Measurements from ENCODE around the gene TFIP11. TPM values are rescaled to one million over a fixed set of nuclear protein-coding genes. Genes with fewer than 3 reads are reported as not detected.

Gene TFIP11
- total and polyA plus RNA-seq, 2 of the 8 experiments (the other 6 are each of a cell fraction or from before 2014, with no cell fraction given) = 18.1 to 28.3 TPM

DNA sequence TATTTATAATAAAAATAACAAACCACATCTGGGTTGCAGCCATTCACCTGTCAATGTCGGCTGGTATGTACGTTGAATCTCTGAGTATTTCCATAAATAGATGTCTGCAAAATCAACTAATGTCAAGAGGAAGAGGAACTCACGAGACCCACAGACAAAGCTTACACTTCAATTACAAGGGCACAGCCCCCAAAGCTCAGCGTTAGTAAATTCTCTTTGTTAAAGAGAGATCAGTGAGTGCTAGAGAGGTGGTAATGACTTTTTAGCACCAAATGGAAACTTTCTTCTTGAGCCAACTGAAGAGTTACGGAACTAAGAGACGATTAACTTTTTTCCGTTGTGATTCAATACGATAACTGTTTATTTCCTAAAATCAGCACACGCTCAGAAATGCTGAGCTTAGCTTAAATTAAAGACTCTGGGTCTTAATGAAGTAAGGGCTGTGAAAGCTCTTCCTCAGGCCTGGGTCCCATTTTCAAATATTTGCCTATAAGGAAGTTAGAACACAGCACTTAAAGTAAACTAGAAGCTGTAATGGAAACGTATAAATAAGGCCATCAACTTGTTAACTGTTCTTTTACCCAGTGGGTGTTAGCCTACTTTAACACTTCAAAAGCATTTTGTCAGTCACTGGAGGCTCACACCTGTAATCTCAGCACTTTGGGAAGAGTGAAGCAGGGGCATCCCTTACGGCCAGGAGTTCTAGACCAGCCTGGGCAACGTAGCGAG is 22.8 kb upstream of the TFIP11 start:
- Histone ChIP-seq H2BK15ac (ENCODE audit: low read length) (no peak overlapping the region), H3K4me3 (ENCODE audit: extremely low read depth in 1 of 4, insufficient read depth in 2 of 4, low read depth in 3 of 4, low read length in 4 of 4) (no peak overlapping the region), H4K8ac (ENCODE audit: extremely low read depth, insufficient read depth, low read length) (no peak overlapping the region), H2AK5ac (ENCODE audit: low read depth, low read length) (no peak overlapping the region), H3K79me2 (ENCODE audit: control insufficient read depth in 1 of 2, insufficient read depth in 2 of 2, low read length in 2 of 2) (peaks cover 0 to 6% of the 10 kb centered on the region in 2 experiments; a peak in 1 of 4 replicates), H3K9ac (replicated peaks in 1 of 4; ENCODE audit: extremely low read depth in 1 of 4, low read depth in 3 of 4, low read length in 3 of 4) (no peak overlapping the region), H3K23me2 (ENCODE audit: low read depth, low read length) (no peaks in the 10 kb centered on the region), H3K56ac (replicated peaks; ENCODE audit: insufficient read length, low read depth, low read length) (no peak overlapping the region), H2BK5ac (ENCODE audit: low read depth, low read length) (no peak overlapping the region), H3K79me1 (ENCODE audit: low read depth, low read length) (peaks cover 3% of the 10 kb centered on the region), H2AFZ (ENCODE audit: low read length) (no peak overlapping the region), H3K23ac (ENCODE audit: insufficient read length) (no peak overlapping the region), H3K14ac (ENCODE audit: insufficient read length) (no peak overlapping the region), H2BK20ac (ENCODE audit: low read length) (no peak overlapping the region), H3K27ac (ENCODE audit: low read depth, low read length) (no peak overlapping the region), H3K27me3 (replicated peaks in 1 of 4; ENCODE audit: control insufficient read depth in 3 of 4, extremely low read depth in 1 of 4, insufficient read depth in 3 of 4, low read length in 3 of 4) (no peaks in the 10 kb centered on the region), H3K4me1 (replicated peaks in 1 of 4; ENCODE audit: control insufficient read depth in 3 of 4, insufficient read depth in 4 of 4, low read length in 3 of 4) (no peaks in the 10 kb centered on the region), H2BK12ac (ENCODE audit: low read depth, low read length) (no peak overlapping the region), H2BK120ac (replicated peaks; ENCODE audit: low read depth, low read length) (no peak overlapping the region), H3K18ac (ENCODE audit: extremely low read depth, low read length) (no peak overlapping the region), H4K20me1 (replicated peaks in 1 of 2; ENCODE audit: control insufficient read depth in 1 of 2, insufficient read depth in 2 of 2, low read length in 2 of 2) (peaks cover 7% of the 10 kb centered on the region in 2 experiments), H4K91ac (replicated peaks; ENCODE audit: insufficient read length, low read length) (no peak overlapping the region), H4K5ac (ENCODE audit: insufficient read length, low read depth, low read length) (no peak overlapping the region), H3K4me2 (ENCODE audit: insufficient read depth in 1 of 2, low read depth in 2 of 2, low read length in 2 of 2) (no peak overlapping the region), H3K36me3 (ENCODE audit: control insufficient read depth in 2 of 4, insufficient read depth in 4 of 4, low read length in 3 of 4) (peaks cover 7 to 46% (median 19%) of the 10 kb centered on the region in 4 experiments), H3K9me3 (ENCODE audit: insufficient read depth in 2 of 2, low read depth in 1 of 2, low read length in 1 of 2) (no peaks in the 10 kb centered on the region), H3K4ac (replicated peaks; ENCODE audit: insufficient read length, low read depth, low read length) (no peak overlapping the region)
- POLR2A ChIA-PET (ENCODE audit: partially characterized antibody) = interaction anchor here (0.8 to 2.2 kb wide), 5 partner anchors 9 to 49 kb away, joined by 3 to 7 read pairs (median 4); no protein-coding TSS in a partner anchor
- DNase-seq (ENCODE audit: low read depth in 1 of 2, low spot score in 2 of 2) (no peak), FAIRE-seq (no peak)
- WGBS, 2 experiments (ENCODE audit: extremely low coverage in 1 of 2, insufficient coverage in 1 of 2, insufficient read length in 1 of 2, insufficient replicate concordance in 2 of 2, low coverage in 1 of 2, low lambda C conversion rate in 2 of 2, missing lambda C conversion rate in 1 of 2) = 88% methylated on average over 13 of the region's 13 CpGs; no CpG with 5 or more reads in 1 of the 2 experiments
- CTCF ChIA-PET (ENCODE audit: partially characterized antibody) = interaction anchor here (1.5 kb wide), 1 partner anchor 30 kb away, joined by 3 read pairs; no protein-coding TSS in a partner anchor
- no peak for TF ChIP-seq POLR2AphosphoS5 (IDR thresholded peaks at IDR 0.05; ENCODE audit: low read depth, low read length)
- TF ChIP-seq BCL11A (IDR thresholded peaks at IDR 0.05; ENCODE audit: low read depth in 2 of 2, low read length in 2 of 2) = no peak
- TF ChIP-seq JUN (IDR thresholded peaks at IDR 0.05; ENCODE audit: low read depth, low read length) = no peak
- TF ChIP-seq, protein P1, sequence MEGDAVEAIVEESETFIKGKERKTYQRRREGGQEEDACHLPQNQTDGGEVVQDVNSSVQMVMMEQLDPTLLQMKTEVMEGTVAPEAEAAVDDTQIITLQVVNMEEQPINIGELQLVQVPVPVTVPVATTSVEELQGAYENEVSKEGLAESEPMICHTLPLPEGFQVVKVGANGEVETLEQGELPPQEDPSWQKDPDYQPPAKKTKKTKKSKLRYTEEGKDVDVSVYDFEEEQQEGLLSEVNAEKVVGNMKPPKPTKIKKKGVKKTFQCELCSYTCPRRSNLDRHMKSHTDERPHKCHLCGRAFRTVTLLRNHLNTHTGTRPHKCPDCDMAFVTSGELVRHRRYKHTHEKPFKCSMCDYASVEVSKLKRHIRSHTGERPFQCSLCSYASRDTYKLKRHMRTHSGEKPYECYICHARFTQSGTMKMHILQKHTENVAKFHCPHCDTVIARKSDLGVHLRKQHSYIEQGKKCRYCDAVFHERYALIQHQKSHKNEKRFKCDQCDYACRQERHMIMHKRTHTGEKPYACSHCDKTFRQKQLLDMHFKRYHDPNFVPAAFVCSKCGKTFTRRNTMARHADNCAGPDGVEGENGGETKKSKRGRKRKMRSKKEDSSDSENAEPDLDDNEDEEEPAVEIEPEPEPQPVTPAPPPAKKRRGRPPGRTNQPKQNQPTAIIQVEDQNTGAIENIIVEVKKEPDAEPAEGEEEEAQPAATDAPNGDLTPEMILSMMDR (IDR thresholded peaks at IDR 0.05; ENCODE audit: control extremely low read depth in 1 of 3, insufficient read depth in 1 of 3, low read depth in 1 of 3, low read length in 3 of 3) = no peak
- no peak for TF ChIP-seq KDM1A (IDR thresholded peaks at IDR 0.05; ENCODE audit: borderline replicate concordance, low read length)
- no peak for TF ChIP-seq RFX5 (IDR thresholded peaks at IDR 0.05; ENCODE audit: borderline replicate concordance, low read depth, low read length)
- no peak for TF ChIP-seq HDAC6 (IDR thresholded peaks at IDR 0.05; ENCODE audit: low read depth, low read length)
- TF ChIP-seq TAF7 (optimal IDR thresholded peaks at IDR 0.05; ENCODE audit: borderline replicate concordance, low read depth, low read length) = no peak
- no peak for TF ChIP-seq CHD2 (IDR thresholded peaks at IDR 0.05; ENCODE audit: low read length)
- TF ChIP-seq EZH2 (IDR thresholded peaks at IDR 0.05; ENCODE audit: low read depth, low read length, severe bottlenecking) = no peak
